H1 (cell line): ENCODE measurements around the gene PTF1A. TPM values are rescaled to one million over a fixed set of nuclear protein-coding genes. Genes with fewer than 3 reads are reported as not detected.

Experiments used
- CHD2 ChIP-seq: IDR thresholded peaks from 2 replicates; pipeline ENCODE4 v1.6.1; 2012; ENCODE audit warnings: low read length, improper control_type of control experiment
- EZH2 ChIP-seq: fragments of 200-600 bp; sonication (generic); IDR thresholded peaks from 2 replicates; pipeline ENCODE4 v1.7.1; 2012; ENCODE audit warnings: low read depth, mild to moderate bottlenecking, moderate library complexity, low read length, inconsistent platforms; ENCODE audit not compliant: severe bottlenecking
- HDAC2 ChIP-seq, 2 experiments: fragments of 300-600 bp in 1 of 2; sonication (generic) in 1 of 2; IDR thresholded peaks; 2 replicates each; pipeline ENCODE4 v1.6.1; 2011 to 2012; ENCODE audit warnings: low read depth in 2 of 2, low read length in 2 of 2, mild to moderate bottlenecking in 2 of 2, moderate library complexity in 2 of 2, borderline replicate concordance in 1 of 2, inconsistent platforms in 1 of 2
- POLR2A ChIP-seq, 2 experiments: IDR thresholded peaks; 1 replicate in 1 of 2; 2 replicates in 1 of 2; pipeline ENCODE4 v1.6.1; 2011; ENCODE audit warnings: low read depth in 2 of 2, low read length in 2 of 2, mild to moderate bottlenecking in 2 of 2; ENCODE audit errors: control extremely low read depth in 1 of 2
- YY1 ChIP-seq: IDR thresholded peaks from 2 replicates; pipeline ENCODE4 v1.6.1; 2011; ENCODE audit warnings: low read depth, mild to moderate bottlenecking, low read length
- polyA plus RNA-seq, 7 experiments: library from polyadenylated mRNA; depleted of rRNA in 3 of 7; stranded (reverse) in 5 of 7; unstranded in 2 of 7; fragments of >200 nt in 5 of 7; fragments of 200-250 nt in 2 of 7; gene quantifications; 1 replicate in 5 of 7; 2 replicates in 1 of 7; 4 replicates in 1 of 7; pipeline versions ENCODE4 v1.2.1 to v1.2.3, GENCODE V29; 2011 to 2013; ENCODE audit warnings: missing spikeins in 2 of 7, mixed read lengths in 2 of 7
- total RNA-seq: library from RNA; stranded (reverse); fragmentation: NEBNext Ultra II Directional; extraction: Animal tissue kit (Norgen Biotek cat#: 25700); gene quantifications from 2 replicates; pipeline ENCODE4 v1.2.1, GENCODE V29; 2021
- TF ChIP-seq, protein P1 (sequence below): fragments of 300-600 bp; sonication (generic); IDR thresholded peaks from 2 replicates; pipeline ENCODE4 v1.7.1; 2012; ENCODE audit warnings: low read length, moderate library complexity, mild to moderate bottlenecking, inconsistent platforms; ENCODE audit not compliant: insufficient replicate concordance
- TF ChIP-seq, protein P2 (sequence below): IDR thresholded peaks from 2 replicates; pipeline ENCODE4 v1.6.1; 2012; ENCODE audit warnings: inconsistent platforms
- TF ChIP-seq, protein P3 (sequence below), 3 experiments: IDR thresholded peaks; 1 replicate in 2 of 3; 2 replicates in 1 of 3; pipeline versions ENCODE4 v1.5.1 to v1.6.1; 2011; ENCODE audit warnings: low read length in 3 of 3, mild to moderate bottlenecking in 3 of 3, inconsistent platforms in 2 of 3, low read depth in 1 of 3, moderate library complexity in 1 of 3; ENCODE audit not compliant: insufficient read depth in 1 of 3; ENCODE audit errors: control extremely low read depth in 1 of 3

The PTF1A gene
- total and polyA plus RNA-seq, 2 of the 8 experiments (the other 6 are each of a cell fraction or from before 2014, with no cell fraction given) = not detected

DNA sequence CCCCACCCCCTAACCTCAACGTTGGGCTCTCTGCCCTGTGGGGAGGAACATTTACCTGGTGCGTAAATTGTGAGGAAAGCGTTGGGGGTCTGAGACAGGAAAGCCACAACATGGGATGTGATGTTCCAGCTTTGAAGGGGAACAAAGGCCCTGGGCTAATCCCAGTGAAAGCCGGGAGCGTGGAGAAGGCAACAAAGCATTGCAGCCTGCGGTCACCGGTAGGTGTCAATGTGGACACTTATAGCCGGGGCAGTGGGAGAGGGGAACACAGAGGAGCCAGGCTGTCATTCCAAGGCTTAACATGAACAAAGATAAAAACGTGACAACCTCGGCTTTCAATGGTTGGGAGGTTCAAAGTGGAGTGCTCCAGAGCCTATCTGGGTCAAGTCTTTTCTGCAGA is 12.7 kb downstream of the PTF1A start (continued):
- TF ChIP-seq, protein P1, sequence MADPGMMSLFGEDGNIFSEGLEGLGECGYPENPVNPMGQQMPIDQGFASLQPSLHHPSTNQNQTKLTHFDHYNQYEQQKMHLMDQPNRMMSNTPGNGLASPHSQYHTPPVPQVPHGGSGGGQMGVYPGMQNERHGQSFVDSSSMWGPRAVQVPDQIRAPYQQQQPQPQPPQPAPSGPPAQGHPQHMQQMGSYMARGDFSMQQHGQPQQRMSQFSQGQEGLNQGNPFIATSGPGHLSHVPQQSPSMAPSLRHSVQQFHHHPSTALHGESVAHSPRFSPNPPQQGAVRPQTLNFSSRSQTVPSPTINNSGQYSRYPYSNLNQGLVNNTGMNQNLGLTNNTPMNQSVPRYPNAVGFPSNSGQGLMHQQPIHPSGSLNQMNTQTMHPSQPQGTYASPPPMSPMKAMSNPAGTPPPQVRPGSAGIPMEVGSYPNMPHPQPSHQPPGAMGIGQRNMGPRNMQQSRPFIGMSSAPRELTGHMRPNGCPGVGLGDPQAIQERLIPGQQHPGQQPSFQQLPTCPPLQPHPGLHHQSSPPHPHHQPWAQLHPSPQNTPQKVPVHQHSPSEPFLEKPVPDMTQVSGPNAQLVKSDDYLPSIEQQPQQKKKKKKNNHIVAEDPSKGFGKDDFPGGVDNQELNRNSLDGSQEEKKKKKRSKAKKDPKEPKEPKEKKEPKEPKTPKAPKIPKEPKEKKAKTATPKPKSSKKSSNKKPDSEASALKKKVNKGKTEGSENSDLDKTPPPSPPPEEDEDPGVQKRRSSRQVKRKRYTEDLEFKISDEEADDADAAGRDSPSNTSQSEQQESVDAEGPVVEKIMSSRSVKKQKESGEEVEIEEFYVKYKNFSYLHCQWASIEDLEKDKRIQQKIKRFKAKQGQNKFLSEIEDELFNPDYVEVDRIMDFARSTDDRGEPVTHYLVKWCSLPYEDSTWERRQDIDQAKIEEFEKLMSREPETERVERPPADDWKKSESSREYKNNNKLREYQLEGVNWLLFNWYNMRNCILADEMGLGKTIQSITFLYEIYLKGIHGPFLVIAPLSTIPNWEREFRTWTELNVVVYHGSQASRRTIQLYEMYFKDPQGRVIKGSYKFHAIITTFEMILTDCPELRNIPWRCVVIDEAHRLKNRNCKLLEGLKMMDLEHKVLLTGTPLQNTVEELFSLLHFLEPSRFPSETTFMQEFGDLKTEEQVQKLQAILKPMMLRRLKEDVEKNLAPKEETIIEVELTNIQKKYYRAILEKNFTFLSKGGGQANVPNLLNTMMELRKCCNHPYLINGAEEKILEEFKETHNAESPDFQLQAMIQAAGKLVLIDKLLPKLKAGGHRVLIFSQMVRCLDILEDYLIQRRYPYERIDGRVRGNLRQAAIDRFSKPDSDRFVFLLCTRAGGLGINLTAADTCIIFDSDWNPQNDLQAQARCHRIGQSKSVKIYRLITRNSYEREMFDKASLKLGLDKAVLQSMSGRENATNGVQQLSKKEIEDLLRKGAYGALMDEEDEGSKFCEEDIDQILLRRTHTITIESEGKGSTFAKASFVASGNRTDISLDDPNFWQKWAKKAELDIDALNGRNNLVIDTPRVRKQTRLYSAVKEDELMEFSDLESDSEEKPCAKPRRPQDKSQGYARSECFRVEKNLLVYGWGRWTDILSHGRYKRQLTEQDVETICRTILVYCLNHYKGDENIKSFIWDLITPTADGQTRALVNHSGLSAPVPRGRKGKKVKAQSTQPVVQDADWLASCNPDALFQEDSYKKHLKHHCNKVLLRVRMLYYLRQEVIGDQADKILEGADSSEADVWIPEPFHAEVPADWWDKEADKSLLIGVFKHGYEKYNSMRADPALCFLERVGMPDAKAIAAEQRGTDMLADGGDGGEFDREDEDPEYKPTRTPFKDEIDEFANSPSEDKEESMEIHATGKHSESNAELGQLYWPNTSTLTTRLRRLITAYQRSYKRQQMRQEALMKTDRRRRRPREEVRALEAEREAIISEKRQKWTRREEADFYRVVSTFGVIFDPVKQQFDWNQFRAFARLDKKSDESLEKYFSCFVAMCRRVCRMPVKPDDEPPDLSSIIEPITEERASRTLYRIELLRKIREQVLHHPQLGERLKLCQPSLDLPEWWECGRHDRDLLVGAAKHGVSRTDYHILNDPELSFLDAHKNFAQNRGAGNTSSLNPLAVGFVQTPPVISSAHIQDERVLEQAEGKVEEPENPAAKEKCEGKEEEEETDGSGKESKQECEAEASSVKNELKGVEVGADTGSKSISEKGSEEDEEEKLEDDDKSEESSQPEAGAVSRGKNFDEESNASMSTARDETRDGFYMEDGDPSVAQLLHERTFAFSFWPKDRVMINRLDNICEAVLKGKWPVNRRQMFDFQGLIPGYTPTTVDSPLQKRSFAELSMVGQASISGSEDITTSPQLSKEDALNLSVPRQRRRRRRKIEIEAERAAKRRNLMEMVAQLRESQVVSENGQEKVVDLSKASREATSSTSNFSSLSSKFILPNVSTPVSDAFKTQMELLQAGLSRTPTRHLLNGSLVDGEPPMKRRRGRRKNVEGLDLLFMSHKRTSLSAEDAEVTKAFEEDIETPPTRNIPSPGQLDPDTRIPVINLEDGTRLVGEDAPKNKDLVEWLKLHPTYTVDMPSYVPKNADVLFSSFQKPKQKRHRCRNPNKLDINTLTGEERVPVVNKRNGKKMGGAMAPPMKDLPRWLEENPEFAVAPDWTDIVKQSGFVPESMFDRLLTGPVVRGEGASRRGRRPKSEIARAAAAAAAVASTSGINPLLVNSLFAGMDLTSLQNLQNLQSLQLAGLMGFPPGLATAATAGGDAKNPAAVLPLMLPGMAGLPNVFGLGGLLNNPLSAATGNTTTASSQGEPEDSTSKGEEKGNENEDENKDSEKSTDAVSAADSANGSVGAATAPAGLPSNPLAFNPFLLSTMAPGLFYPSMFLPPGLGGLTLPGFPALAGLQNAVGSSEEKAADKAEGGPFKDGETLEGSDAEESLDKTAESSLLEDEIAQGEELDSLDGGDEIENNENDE = no peak
- TF ChIP-seq HDAC2 (IDR thresholded peaks at IDR 0.05; ENCODE audit: borderline replicate concordance in 1 of 2, low read depth in 2 of 2, low read length in 2 of 2) (no peak), YY1 (no peak), CHD2 (no peak), POLR2A (IDR thresholded peaks at IDR 0.05; ENCODE audit: control extremely low read depth in 1 of 2, low read depth in 2 of 2, low read length in 2 of 2) (no peak), EZH2 (no peak)
- TF ChIP-seq, protein P2, sequence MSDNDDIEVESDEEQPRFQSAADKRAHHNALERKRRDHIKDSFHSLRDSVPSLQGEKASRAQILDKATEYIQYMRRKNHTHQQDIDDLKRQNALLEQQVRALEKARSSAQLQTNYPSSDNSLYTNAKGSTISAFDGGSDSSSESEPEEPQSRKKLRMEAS = peak; percentile 48; the same call in 1 of the 2 replicates
- TF ChIP-seq, protein P3, sequence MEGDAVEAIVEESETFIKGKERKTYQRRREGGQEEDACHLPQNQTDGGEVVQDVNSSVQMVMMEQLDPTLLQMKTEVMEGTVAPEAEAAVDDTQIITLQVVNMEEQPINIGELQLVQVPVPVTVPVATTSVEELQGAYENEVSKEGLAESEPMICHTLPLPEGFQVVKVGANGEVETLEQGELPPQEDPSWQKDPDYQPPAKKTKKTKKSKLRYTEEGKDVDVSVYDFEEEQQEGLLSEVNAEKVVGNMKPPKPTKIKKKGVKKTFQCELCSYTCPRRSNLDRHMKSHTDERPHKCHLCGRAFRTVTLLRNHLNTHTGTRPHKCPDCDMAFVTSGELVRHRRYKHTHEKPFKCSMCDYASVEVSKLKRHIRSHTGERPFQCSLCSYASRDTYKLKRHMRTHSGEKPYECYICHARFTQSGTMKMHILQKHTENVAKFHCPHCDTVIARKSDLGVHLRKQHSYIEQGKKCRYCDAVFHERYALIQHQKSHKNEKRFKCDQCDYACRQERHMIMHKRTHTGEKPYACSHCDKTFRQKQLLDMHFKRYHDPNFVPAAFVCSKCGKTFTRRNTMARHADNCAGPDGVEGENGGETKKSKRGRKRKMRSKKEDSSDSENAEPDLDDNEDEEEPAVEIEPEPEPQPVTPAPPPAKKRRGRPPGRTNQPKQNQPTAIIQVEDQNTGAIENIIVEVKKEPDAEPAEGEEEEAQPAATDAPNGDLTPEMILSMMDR (IDR thresholded peaks at IDR 0.05; ENCODE audit: control extremely low read depth in 1 of 3, insufficient read depth in 1 of 3, low read depth in 1 of 3, low read length in 3 of 3) = peak; percentile 45 to 57 (median 54); a peak in 3 of 4 replicates
